ENCODE measurements around the gene POLR2H. TPM values are rescaled to one million over a fixed set of nuclear protein-coding genes. Genes with fewer than 3 reads are reported as not detected.
A peak's percentile ranks its signal among the peaks of the same experiment; 100 is the strongest.

The POLR2H gene
- total and polyA plus RNA-seq, 2 of the 4 experiments (the other 2 are of a cell fraction), result 47.7 to 130 TPM

- TF ChIP-seq MAZ (IDR thresholded peaks at IDR 0.05; ENCODE audit: borderline replicate concordance, low read depth, low read length), result no peak
Measured at GRCh38 chr3:184381261-184382224, 20.0 kb downstream of the POLR2H start (continued).

- no peaks in the 10 kb centered on the region for H3K9me3 ChIP-seq (ENCODE audit: control insufficient read depth, insufficient read depth, low read length)
- peaks cover 2% of the 10 kb centered on the region; the same call in 1 of the 2 replicates for H3K4me1 ChIP-seq (ENCODE audit: control insufficient read depth, insufficient read depth, low read length)
- no peak overlapping the region for H3K56ac ChIP-seq (ENCODE audit: extremely low read depth, insufficient read depth, low read length)
- DNase-seq (no peak), ATAC-seq (ENCODE audit: low read depth) (no peak)
- H3K4me3 ChIP-seq (ENCODE audit: insufficient read depth, low read depth, low read length), result no peak overlapping the region
- no peaks in the 10 kb centered on the region for H4K20me1 ChIP-seq (ENCODE audit: insufficient read depth, low read length)
- no peak overlapping the region for H3K18ac ChIP-seq (ENCODE audit: low read depth, low read length)
- no peak for TF ChIP-seq SMC3 (IDR thresholded peaks at IDR 0.05; ENCODE audit: low read depth, low read length)
- no peak for TF ChIP-seq CEBPB (IDR thresholded peaks at IDR 0.05; ENCODE audit: low read depth, low read length)
- no peak for TF ChIP-seq USF2 (IDR thresholded peaks at IDR 0.05; ENCODE audit: low read depth, low read length)
- intact Hi-C loops (cut with micrococcal nuclease), result no loop called here
- CTCF ChIA-PET, result no interaction called here
- no peak overlapping the region for H3K4ac ChIP-seq (ENCODE audit: low read depth, low read length)
- no peak overlapping the region for H4K8ac ChIP-seq (ENCODE audit: low read depth in 2 of 2, low read length in 2 of 2)
- no peak overlapping the region for H3K27ac ChIP-seq (ENCODE audit: insufficient read depth, low read length)
- H2BK5ac ChIP-seq (ENCODE audit: low read depth, low read length, poor library complexity, severe bottlenecking), result no peak overlapping the region
- no peaks in the 10 kb centered on the region for H3K36me3 ChIP-seq (ENCODE audit: control insufficient read depth, insufficient read depth, low read length)
- H4K5ac ChIP-seq (ENCODE audit: low read depth, low read length), result no peak overlapping the region
- POLR2A ChIA-PET (ENCODE audit: unreplicated experiment), result no interaction called here
- H2BK15ac ChIP-seq (ENCODE audit: low read depth, low read length), result no peak overlapping the region
- H2AK9ac ChIP-seq (replicated peaks; ENCODE audit: low read depth, low read length, poor library complexity), result no peak overlapping the region
- dilution Hi-C loops (cut with HindIII; ENCODE audit: low sequenced_read_pairs, unreplicated experiment), result no loop called here
- peak overlapping the region; percentile 41 for H2AFZ ChIP-seq (replicated peaks; ENCODE audit: low read length, poor library complexity)
- H3K79me1 ChIP-seq (ENCODE audit: low read depth in 1 of 2, low read length in 2 of 2), result no peaks in the 10 kb centered on the region
- WGBS, 2 experiments (ENCODE audit: extremely low coverage in 2 of 2, insufficient read length in 1 of 2), result 88% methylated on average over 4 of the region's 16 CpGs; no CpG with 5 or more reads in 1 of the 2 experiments
- H3K4me2 ChIP-seq (ENCODE audit: low read depth, low read length), result no peak overlapping the region
- no TSS peak for BruUV-seq (replicated peaks)
- H2AK5ac ChIP-seq (ENCODE audit: low read depth, low read length), result no peak overlapping the region
- H4K91ac ChIP-seq (ENCODE audit: insufficient read depth, low read depth, low read length), result no peak overlapping the region
- no peak overlapping the region for H2BK20ac ChIP-seq (ENCODE audit: low read depth, low read length)
- in situ Hi-C loops (cut with MboI; ENCODE audit: low sequenced_read_pairs), result no loop called here
- H2BK120ac ChIP-seq (ENCODE audit: low read depth, low read length), result no peak overlapping the region
- H3K9me1 ChIP-seq (ENCODE audit: insufficient read depth, low read length), result no peaks in the 10 kb centered on the region
- no peak overlapping the region for H3K23ac ChIP-seq (ENCODE audit: low read depth, low read length)
- no peak overlapping the region for H3K14ac ChIP-seq (replicated peaks; ENCODE audit: low read depth, low read length)
- H3K27me3 ChIP-seq (ENCODE audit: control insufficient read depth, insufficient read depth, low read length), result peaks cover 76% of the 10 kb centered on the region
- no peak overlapping the region for H3K9ac ChIP-seq (ENCODE audit: low read depth, low read length)
Measured at GRCh38 chr3:184382326-184383032, 21.0 kb downstream of the POLR2H start.

Data from IMR-90 (cell line).